ENCODE measurements around the gene CCDC85C. TPM values are rescaled to one million over a fixed set of nuclear protein-coding genes. Genes with fewer than 3 reads are reported as not detected.

The CCDC85C gene
- total RNA-seq, 2 experiments from 2014 or later: 6.4 to 15.0 TPM

DNA sequence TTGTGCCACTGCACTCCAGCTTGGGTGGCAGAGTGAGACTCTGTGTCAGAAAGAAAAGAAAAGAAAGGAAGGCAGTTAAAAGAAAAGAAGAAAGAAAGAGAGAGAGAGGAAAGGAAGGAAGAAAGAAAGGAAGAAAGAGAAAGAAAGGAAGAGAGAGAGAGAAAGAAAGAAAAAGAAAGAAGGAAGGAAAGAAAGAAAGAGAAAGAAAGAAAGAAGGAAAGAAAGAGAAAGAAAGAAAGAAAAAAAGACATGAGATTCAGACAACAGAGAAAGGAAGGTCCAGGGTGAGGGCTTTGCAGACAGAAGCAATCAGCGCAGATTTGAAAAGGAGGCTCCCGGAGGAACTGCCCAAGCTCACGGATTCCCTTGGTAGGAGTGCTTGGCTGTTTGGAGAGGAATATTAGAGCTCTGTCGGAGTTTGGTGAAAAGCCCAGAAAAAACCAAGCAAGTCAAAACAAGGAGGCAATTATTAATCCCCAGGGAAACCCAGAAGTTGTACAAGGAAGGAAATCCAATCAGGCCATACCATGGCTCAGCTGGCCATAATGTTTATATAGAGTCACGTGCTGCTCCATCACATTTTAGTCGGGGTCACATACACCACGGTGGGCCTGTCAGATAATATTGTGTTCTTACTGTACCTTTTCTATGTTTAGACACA, 11.6 kb upstream of the CCDC85C start:
- Histone ChIP-seq H3K36me3 (ENCODE audit: insufficient read depth, low read length) (no peaks in the 10 kb centered on the region), H3K79me2 (ENCODE audit: insufficient read depth, low read depth, low read length) (no peaks in the 10 kb centered on the region), H3K4me1 (ENCODE audit: insufficient read depth, low read length, poor library complexity, severe bottlenecking) (no peaks in the 10 kb centered on the region), H3K4me2 (ENCODE audit: low read length) (no peak overlapping the region), H3K4me3 (ENCODE audit: low read depth, low read length, poor library complexity, severe bottlenecking) (no peak overlapping the region), H3K9me2 (ENCODE audit: insufficient read depth, low read length) (no peaks in the 10 kb centered on the region), H3K27ac (ENCODE audit: low read depth, low read length, poor library complexity, severe bottlenecking) (no peak overlapping the region), H4K20me1 (ENCODE audit: insufficient read depth, low read length) (no peaks in the 10 kb centered on the region; the same call in 1 of the 2 replicates), H3K9me3 (ENCODE audit: low read length) (no peaks in the 10 kb centered on the region), H2AFZ (ENCODE audit: low read length) (no peak overlapping the region)
- no TSS peak for BruUV-seq (replicated peaks)
- ChIA-PET POLR2A (no interaction called here), CTCF (ENCODE audit: unreplicated experiment) (no interaction called here)
- TF ChIP-seq, protein P1, sequence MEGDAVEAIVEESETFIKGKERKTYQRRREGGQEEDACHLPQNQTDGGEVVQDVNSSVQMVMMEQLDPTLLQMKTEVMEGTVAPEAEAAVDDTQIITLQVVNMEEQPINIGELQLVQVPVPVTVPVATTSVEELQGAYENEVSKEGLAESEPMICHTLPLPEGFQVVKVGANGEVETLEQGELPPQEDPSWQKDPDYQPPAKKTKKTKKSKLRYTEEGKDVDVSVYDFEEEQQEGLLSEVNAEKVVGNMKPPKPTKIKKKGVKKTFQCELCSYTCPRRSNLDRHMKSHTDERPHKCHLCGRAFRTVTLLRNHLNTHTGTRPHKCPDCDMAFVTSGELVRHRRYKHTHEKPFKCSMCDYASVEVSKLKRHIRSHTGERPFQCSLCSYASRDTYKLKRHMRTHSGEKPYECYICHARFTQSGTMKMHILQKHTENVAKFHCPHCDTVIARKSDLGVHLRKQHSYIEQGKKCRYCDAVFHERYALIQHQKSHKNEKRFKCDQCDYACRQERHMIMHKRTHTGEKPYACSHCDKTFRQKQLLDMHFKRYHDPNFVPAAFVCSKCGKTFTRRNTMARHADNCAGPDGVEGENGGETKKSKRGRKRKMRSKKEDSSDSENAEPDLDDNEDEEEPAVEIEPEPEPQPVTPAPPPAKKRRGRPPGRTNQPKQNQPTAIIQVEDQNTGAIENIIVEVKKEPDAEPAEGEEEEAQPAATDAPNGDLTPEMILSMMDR (conservative IDR thresholded peaks at IDR 0.05; ENCODE audit: low read length): no peak
- no peak for TF ChIP-seq EZH2phosphoT487 (IDR thresholded peaks at IDR 0.05; ENCODE audit: borderline replicate concordance, low read depth, low read length)
- no peak for DNase-seq (ENCODE audit: low spot score)
- intact Hi-C loops (cut with micrococcal nuclease; ENCODE audit: unreplicated experiment): no loop called here

DNA sequence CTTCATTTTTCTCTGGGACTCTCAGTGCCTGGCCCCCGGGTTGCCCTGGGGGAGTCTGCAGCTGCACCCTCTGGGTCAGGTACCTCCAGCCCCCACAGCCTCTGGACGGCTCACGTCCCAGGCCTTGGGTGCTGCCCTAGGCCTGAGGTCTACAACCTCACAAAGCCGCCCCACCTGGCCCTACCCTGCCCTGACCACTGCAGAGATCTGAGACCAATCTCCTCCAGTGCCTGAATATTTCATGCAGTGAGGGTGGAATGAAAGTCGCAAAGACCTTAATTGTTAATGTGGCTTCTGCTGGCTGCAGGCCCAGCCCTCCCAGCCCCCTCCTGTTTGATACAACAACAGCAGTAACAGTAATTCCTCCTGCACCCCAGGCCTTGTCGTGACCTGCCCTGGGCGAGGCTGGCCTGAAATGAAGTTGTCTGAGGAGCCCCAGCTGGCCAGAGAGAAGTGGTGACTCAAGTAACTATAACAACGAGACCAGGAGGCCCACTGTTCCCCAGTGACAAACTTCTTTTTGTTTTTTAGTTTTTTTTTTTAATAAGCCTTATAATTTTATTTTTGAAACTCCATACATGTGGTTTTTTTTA, 8.8 kb upstream of the CCDC85C start:
- Histone ChIP-seq H3K36me3 (ENCODE audit: insufficient read depth, low read length) (no peaks in the 10 kb centered on the region), H3K27ac (ENCODE audit: low read depth, low read length, poor library complexity, severe bottlenecking) (no peak overlapping the region), H3K9me3 (ENCODE audit: low read length) (no peaks in the 10 kb centered on the region), H4K20me1 (ENCODE audit: insufficient read depth, low read length) (no peaks in the 10 kb centered on the region; the same call in 1 of the 2 replicates), H3K79me2 (ENCODE audit: insufficient read depth, low read depth, low read length) (no peaks in the 10 kb centered on the region), H3K9me2 (ENCODE audit: insufficient read depth, low read length) (no peaks in the 10 kb centered on the region), H3K4me2 (ENCODE audit: low read length) (no peak overlapping the region), H2AFZ (ENCODE audit: low read length) (no peak overlapping the region), H3K4me1 (ENCODE audit: insufficient read depth, low read length, poor library complexity, severe bottlenecking) (no peaks in the 10 kb centered on the region), H3K4me3 (ENCODE audit: low read depth, low read length, poor library complexity, severe bottlenecking) (no peak overlapping the region)
- ChIA-PET POLR2A (no interaction called here), CTCF (ENCODE audit: unreplicated experiment) (no interaction called here)
- intact Hi-C loops (cut with micrococcal nuclease; ENCODE audit: unreplicated experiment): no loop called here
- BruUV-seq (replicated peaks): no TSS peak
- no peak for TF ChIP-seq EZH2phosphoT487 (IDR thresholded peaks at IDR 0.05; ENCODE audit: borderline replicate concordance, low read depth, low read length)
- TF ChIP-seq, protein P1 (conservative IDR thresholded peaks at IDR 0.05; ENCODE audit: low read length): no peak
- DNase-seq (ENCODE audit: low spot score): no peak

- Histone ChIP-seq H2AFZ (ENCODE audit: low read length) (no peak overlapping the region), H3K27ac (ENCODE audit: low read depth, low read length, poor library complexity, severe bottlenecking) (no peak overlapping the region), H3K9me3 (ENCODE audit: low read length) (no peaks in the 10 kb centered on the region), H3K4me2 (ENCODE audit: low read length) (no peak overlapping the region), H3K9me2 (ENCODE audit: insufficient read depth, low read length) (no peaks in the 10 kb centered on the region), H3K79me2 (ENCODE audit: insufficient read depth, low read depth, low read length) (no peaks in the 10 kb centered on the region), H4K20me1 (ENCODE audit: insufficient read depth, low read length) (no peaks in the 10 kb centered on the region; the same call in 1 of the 2 replicates), H3K4me1 (ENCODE audit: insufficient read depth, low read length, poor library complexity, severe bottlenecking) (no peaks in the 10 kb centered on the region), H3K4me3 (ENCODE audit: low read depth, low read length, poor library complexity, severe bottlenecking) (no peak overlapping the region), H3K36me3 (ENCODE audit: insufficient read depth, low read length) (no peaks in the 10 kb centered on the region)
- intact Hi-C loops (cut with micrococcal nuclease; ENCODE audit: unreplicated experiment): no loop called here
- ChIA-PET POLR2A (no interaction called here), CTCF (ENCODE audit: unreplicated experiment) (no interaction called here)
- DNase-seq (ENCODE audit: low spot score): no peak
- TF ChIP-seq, protein P1 (conservative IDR thresholded peaks at IDR 0.05; ENCODE audit: low read length): no peak
- no peak for TF ChIP-seq EZH2phosphoT487 (IDR thresholded peaks at IDR 0.05; ENCODE audit: borderline replicate concordance, low read depth, low read length)
- no TSS peak for BruUV-seq (replicated peaks)
Measured at GRCh38 chr14:99612071-99612737, 8.2 kb upstream of the CCDC85C start.

Data from OCI-LY7 (cell line).